Nasal cavity respiratory epithelium epithelial cell of viscerocranial mucosa (primary cell): ENCODE measurements around the gene C14orf132. TPM values are rescaled to one million over a fixed set of nuclear protein-coding genes. Genes with fewer than 3 reads are reported as not detected.

Experiments
- total RNA-seq: library from RNA; depleted of rRNA; stranded (reverse); fragments of >200 nt; gene quantifications from 2 replicates; pipeline ENCODE4 v1.2.3, GENCODE V29; 2014

Gene C14orf132
- total RNA-seq = 1.4 TPM in 1 of 2 replicates, not detected in the other

GRCh38 chr14:96038920-96039632 lies at the start of gene C14orf132:
Gene C14orf132 (plus strand): TSS chr14:96039362. CDS start chr14:96039501, 139 bp downstream.

Other genes with a start within 250 kb of the C14orf132 start
- gene TUNAR, start 162.5 kb upstream of the C14orf132 start, total RNA-seq = not detected in 2 replicates
- 4.8 and 9.0 TPM in 2 replicates for gene BDKRB2, start 165.5 kb downstream of the C14orf132 start, total RNA-seq
- 0.71 and 2.1 TPM in 2 replicates for gene BDKRB1, start 216.8 kb downstream of the C14orf132 start, total RNA-seq